RWPE2 (cell line): ENCODE data around the gene DHX29.

ENCODE experiments used
- ATAC-seq: fragments of 200-7000 bp; cut with Tn5 transposase; 3 replicates; pipeline ENCODE4 v1.9.1; 2021; ENCODE audit warnings: low read depth
- DNase-seq: peaks from one replicate; pipeline ENCODE4 v3.0.0-alpha.2; 2020; ENCODE audit warnings: low spot score
- H3K27ac ChIP-seq: fragments of 450-650 bp; 2 replicates; pipeline ENCODE4 v1.5.1; 2017; ENCODE audit warnings: mild to moderate bottlenecking; ENCODE audit not compliant: poor library complexity, severe bottlenecking
- H3K27me3 ChIP-seq: fragments of 250-450 bp; sonication (Bioruptor Pico); 2 replicates; pipeline ENCODE4 v1.5.1; 2021; ENCODE audit warnings: mild to moderate bottlenecking, moderate library complexity; ENCODE audit not compliant: insufficient read depth, poor library complexity, severe bottlenecking
- H3K36me3 ChIP-seq: fragments of 250-450 bp; sonication (Bioruptor Pico); 2 replicates; pipeline ENCODE4 v1.5.1; 2020; ENCODE audit warnings: low read depth, mild to moderate bottlenecking, moderate library complexity
- H3K4me1 ChIP-seq: fragments of 250-450 bp; sonication (Bioruptor Pico); 2 replicates; pipeline ENCODE4 v1.5.1; 2021; ENCODE audit warnings: mild to moderate bottlenecking, moderate library complexity; ENCODE audit not compliant: insufficient read depth, poor library complexity, severe bottlenecking
- H3K4me3 ChIP-seq: fragments of 250-450 bp; sonication (Bioruptor Pico); 2 replicates; pipeline ENCODE4 v1.5.1; 2021; ENCODE audit warnings: mild to moderate bottlenecking, moderate library complexity; ENCODE audit not compliant: severe bottlenecking
- H3K9me3 ChIP-seq: fragments of 250-450 bp; sonication (Bioruptor Pico); 2 replicates; pipeline ENCODE4 v1.5.1; 2021; ENCODE audit warnings: mild to moderate bottlenecking, moderate library complexity; ENCODE audit not compliant: severe bottlenecking
- CTCF ChIP-seq: fragments of 450-650 bp; IDR thresholded peaks from one replicate; pipeline ENCODE4 v1.5.1; 2017; ENCODE audit warnings: mild to moderate bottlenecking, moderate library complexity; ENCODE audit not compliant: poor library complexity, severe bottlenecking

DHX29 gene, protein sequence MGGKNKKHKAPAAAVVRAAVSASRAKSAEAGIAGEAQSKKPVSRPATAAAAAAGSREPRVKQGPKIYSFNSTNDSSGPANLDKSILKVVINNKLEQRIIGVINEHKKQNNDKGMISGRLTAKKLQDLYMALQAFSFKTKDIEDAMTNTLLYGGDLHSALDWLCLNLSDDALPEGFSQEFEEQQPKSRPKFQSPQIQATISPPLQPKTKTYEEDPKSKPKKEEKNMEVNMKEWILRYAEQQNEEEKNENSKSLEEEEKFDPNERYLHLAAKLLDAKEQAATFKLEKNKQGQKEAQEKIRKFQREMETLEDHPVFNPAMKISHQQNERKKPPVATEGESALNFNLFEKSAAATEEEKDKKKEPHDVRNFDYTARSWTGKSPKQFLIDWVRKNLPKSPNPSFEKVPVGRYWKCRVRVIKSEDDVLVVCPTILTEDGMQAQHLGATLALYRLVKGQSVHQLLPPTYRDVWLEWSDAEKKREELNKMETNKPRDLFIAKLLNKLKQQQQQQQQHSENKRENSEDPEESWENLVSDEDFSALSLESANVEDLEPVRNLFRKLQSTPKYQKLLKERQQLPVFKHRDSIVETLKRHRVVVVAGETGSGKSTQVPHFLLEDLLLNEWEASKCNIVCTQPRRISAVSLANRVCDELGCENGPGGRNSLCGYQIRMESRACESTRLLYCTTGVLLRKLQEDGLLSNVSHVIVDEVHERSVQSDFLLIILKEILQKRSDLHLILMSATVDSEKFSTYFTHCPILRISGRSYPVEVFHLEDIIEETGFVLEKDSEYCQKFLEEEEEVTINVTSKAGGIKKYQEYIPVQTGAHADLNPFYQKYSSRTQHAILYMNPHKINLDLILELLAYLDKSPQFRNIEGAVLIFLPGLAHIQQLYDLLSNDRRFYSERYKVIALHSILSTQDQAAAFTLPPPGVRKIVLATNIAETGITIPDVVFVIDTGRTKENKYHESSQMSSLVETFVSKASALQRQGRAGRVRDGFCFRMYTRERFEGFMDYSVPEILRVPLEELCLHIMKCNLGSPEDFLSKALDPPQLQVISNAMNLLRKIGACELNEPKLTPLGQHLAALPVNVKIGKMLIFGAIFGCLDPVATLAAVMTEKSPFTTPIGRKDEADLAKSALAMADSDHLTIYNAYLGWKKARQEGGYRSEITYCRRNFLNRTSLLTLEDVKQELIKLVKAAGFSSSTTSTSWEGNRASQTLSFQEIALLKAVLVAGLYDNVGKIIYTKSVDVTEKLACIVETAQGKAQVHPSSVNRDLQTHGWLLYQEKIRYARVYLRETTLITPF (N-terminal part only)

GRCh38 chr5:55307383-55308253 lies at the start of gene DHX29, which contains the start of gene MTREX:
TSS of gene DHX29 (minus strand) at chr5:55307694. CDS start at chr5:55307573, 121 bp downstream.
TSS of gene MTREX (plus strand) at chr5:55307989. CDS start at chr5:55308014, 25 bp downstream.
- H3K36me3 ChIP-seq, result peaks cover 39% of the 10 kb centered on the region
- H3K27ac ChIP-seq, result peak within 1 kb of the TSS; percentile 79
- no peak for TF ChIP-seq CTCF
- peak within 1 kb of the TSS; percentile 86 for H3K4me3 ChIP-seq
- peaks cover 34% of the 10 kb centered on the region for H3K4me1 ChIP-seq
- H3K27me3 ChIP-seq, result no peaks in the 10 kb centered on the region
- ATAC-seq (peak; percentile 88), DNase-seq (peak; percentile 92)
- no peaks in the 10 kb centered on the region for H3K9me3 ChIP-seq

GRCh38 chr5:55356896-55357295 lies 49.4 kb upstream of the DHX29 start:
- TF ChIP-seq CTCF, result no peak
- peak; percentile 38; the same call in 1 of the 3 replicates for ATAC-seq
- H3K27me3 ChIP-seq, result no peaks in the 10 kb centered on the region
- H3K4me3 ChIP-seq, result no peak overlapping the region
- no peaks in the 10 kb centered on the region for H3K9me3 ChIP-seq
- DNase-seq, result no peak
- no peaks in the 10 kb centered on the region for H3K4me1 ChIP-seq
- H3K27ac ChIP-seq, result no peak overlapping the region
- H3K36me3 ChIP-seq, result peaks cover 95% of the 10 kb centered on the region

GRCh38 chr5:55350754-55351153 lies 43.3 kb upstream of the DHX29 start:
- no peaks in the 10 kb centered on the region for H3K9me3 ChIP-seq
- no peak overlapping the region for H3K4me3 ChIP-seq
- no peak for DNase-seq
- H3K4me1 ChIP-seq, result no peaks in the 10 kb centered on the region
- H3K27ac ChIP-seq, result no peak overlapping the region
- no peak for TF ChIP-seq CTCF
- peaks cover 97% of the 10 kb centered on the region for H3K36me3 ChIP-seq
- H3K27me3 ChIP-seq, result no peaks in the 10 kb centered on the region
- ATAC-seq, result no peak

DNA sequence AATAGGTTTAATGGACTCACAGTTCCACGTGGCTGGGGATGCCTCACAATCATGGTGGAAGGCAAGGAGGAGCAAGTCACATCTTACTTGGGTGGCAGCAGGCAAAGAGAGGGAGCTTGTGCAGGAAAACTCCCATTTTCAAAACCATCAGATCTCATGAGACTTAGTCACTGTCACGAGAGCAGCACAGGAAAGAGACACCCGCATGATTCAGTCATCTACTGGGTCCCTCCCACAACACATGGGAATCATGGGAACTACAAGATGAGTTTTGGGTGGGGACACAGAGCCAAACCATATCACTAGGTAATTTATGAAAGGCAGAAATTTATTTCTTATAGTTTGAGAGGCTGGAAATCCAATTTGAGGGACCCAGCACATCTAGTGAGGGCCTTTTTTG lies 40.3 kb upstream of the DHX29 start:
- Histone ChIP-seq H3K4me3 (no peak overlapping the region), H3K9me3 (no peaks in the 10 kb centered on the region), H3K27ac (no peak overlapping the region), H3K27me3 (no peaks in the 10 kb centered on the region), H3K4me1 (no peaks in the 10 kb centered on the region), H3K36me3 (peaks cover 97% of the 10 kb centered on the region)
- no peak for TF ChIP-seq CTCF
- DNase-seq, result no peak
- no peak for ATAC-seq
